Measurements from ENCODE around the gene BPHL.

The BPHL gene

DNA sequence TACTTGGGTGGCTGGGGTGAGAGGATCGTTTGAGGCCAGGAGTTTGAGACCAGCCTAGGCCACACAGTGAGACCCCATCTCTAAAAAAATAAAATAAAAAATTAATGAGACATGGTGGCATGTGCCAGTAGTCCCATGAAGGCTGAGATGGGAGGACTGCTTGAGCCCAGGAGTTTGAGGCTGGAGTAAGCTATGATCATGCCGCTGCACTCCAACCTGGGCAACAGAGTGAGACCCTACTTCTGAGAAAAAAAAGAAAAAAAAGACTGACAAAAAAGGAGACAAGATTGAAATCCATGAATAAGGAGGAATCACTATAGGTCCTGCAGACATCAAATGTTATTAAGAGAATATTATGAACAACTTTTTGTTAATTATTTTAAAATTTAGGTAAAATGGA lies 23.7 kb upstream of the BPHL start:
- no peak for ATAC-seq
- no peak overlapping the region for H3K27ac Mint-ChIP-seq
- no peaks in the 10 kb centered on the region for H3K27me3 Mint-ChIP-seq
- H3K9me3 Mint-ChIP-seq, result no peaks in the 10 kb centered on the region
- no peak for DNase-seq
- H3K4me3 Mint-ChIP-seq, result no peak overlapping the region
- H3K36me3 Mint-ChIP-seq (ENCODE audit: low read depth), result peaks cover 30% of the 10 kb centered on the region
- no peaks in the 10 kb centered on the region for H3K4me1 Mint-ChIP-seq

DNA sequence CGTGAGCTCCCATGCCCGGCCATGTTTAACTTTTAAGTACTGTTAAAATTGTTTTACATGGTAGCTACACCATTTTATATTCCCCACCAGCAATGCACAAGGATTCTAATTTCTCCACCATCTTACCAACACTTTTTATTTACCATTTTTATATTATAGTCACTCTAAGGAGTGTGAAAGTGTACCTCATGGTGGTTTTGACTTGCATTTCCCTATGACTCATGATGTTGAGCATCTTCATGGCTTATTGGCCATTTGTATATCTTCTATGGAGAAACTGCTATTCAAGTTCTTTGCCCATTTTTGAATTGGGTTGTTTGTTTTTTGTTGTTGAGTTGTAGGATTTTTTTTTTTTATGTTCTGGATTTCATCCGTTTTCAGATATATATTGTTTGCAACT lies 15.6 kb upstream of the BPHL start:
- Mint-ChIP-seq H3K9me3 (no peaks in the 10 kb centered on the region), H3K36me3 (ENCODE audit: low read depth) (peaks cover 40% of the 10 kb centered on the region), H3K4me1 (peaks cover 5% of the 10 kb centered on the region), H3K27me3 (no peaks in the 10 kb centered on the region), H3K27ac (no peak overlapping the region), H3K4me3 (no peak overlapping the region)
- ATAC-seq (peak; percentile 52), DNase-seq (no peak)

GRCh38 chr6:3108746-3109414 lies 9.6 kb upstream of the BPHL start:
- H3K27me3 Mint-ChIP-seq, result no peaks in the 10 kb centered on the region
- DNase-seq (no peak), ATAC-seq (no peak)
- no peak overlapping the region for H3K4me3 Mint-ChIP-seq
- H3K27ac Mint-ChIP-seq, result no peak overlapping the region
- peaks cover 43% of the 10 kb centered on the region for H3K36me3 Mint-ChIP-seq (ENCODE audit: low read depth)
- H3K4me1 Mint-ChIP-seq, result no peaks in the 10 kb centered on the region
- H3K9me3 Mint-ChIP-seq, result no peaks in the 10 kb centered on the region

DNA sequence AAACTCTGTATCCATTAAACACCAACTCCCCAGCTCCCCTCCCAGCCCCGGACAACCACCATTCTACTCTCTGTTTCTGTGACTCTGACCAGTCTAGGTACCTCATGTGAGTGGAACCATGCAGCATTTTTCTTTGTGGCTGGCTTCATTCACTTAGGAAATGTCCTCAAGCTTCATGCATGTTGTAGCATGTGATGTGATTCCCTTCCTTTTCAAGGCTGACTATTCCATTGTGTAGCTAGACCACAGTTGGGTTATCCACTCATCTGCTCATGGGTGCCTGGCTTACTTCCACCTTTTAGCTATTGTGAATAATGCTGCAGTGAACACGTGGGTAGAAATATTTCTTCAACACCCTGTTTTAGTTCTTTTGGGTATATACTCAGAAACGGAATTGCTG lies 8.8 kb upstream of the BPHL start:
- no peak for DNase-seq
- H3K9me3 Mint-ChIP-seq, result no peaks in the 10 kb centered on the region
- H3K4me1 Mint-ChIP-seq, result no peaks in the 10 kb centered on the region
- H3K27ac Mint-ChIP-seq, result no peak overlapping the region
- H3K36me3 Mint-ChIP-seq (ENCODE audit: low read depth), result peaks cover 35% of the 10 kb centered on the region
- no peak for ATAC-seq
- no peak overlapping the region for H3K4me3 Mint-ChIP-seq
- no peaks in the 10 kb centered on the region for H3K27me3 Mint-ChIP-seq

- no peak for DNase-seq
- no peak for ATAC-seq
- H3K36me3 Mint-ChIP-seq (ENCODE audit: low read depth), result peaks cover 19% of the 10 kb centered on the region
- H3K9me3 Mint-ChIP-seq, result no peaks in the 10 kb centered on the region
- no peaks in the 10 kb centered on the region for H3K27me3 Mint-ChIP-seq
- peaks cover 17% of the 10 kb centered on the region for H3K4me1 Mint-ChIP-seq
- no peak overlapping the region for H3K4me3 Mint-ChIP-seq
- H3K27ac Mint-ChIP-seq, result no peak overlapping the region
Measured at GRCh38 chr6:3114377-3114776, 4.1 kb upstream of the BPHL start.

DNA sequence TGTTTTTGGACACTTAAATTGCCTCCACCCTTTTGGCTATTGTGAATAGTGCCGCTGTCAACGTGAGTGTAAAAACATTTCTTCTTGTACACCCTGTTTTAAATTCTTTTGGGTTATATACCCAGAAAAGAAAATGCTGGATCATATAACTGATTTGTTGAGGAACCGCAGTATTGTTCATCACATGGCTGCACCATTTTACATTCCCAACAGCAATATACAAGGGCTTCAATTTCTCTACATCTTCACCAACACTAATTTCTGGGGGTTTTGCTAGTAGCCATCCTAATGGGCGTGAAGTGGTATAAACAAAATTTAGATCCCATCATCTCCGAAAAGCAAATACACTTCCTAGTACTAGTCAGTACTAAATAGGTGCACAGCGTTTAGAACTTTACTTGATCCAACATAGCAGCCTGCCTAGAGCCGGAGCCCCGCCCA lies 579 bp upstream of the BPHL start:
- peak; percentile 0 for ATAC-seq
- H3K27ac Mint-ChIP-seq, result peak overlapping the region; percentile 80
- no peak for DNase-seq

DNA sequence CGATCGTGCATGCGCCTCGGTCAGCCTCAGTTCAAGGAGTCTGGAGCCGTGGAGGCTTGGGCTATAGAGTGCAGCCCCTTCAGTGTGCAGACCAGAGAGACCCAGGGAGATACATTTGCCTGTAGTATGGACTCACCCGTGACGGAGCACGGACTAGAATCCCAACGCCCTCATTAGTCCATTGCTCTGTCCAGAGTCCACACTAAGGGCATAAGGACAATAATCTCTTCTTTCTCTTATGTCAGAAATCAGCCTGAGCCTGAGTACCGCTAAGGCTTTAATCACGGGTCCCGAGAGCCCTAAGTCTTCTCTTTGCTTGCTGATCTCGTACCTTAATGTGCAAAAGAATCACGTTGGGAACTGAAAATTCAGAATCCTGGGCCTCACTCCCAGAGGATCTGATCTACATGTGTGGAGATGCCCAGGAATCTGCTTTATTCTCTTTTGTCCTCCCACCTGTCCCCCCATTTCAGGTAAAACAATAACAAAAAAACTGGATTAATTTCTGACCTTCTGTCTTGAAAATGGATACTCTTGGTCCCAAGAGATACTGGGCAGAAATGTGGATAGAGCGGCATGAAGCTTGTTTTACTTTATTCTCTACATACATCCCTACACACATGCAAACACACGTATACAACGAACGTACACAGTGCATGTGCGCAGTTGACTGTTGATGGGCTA lies 671 bp downstream of the BPHL start:
- Mint-ChIP-seq H3K4me3 (peak overlapping the region; percentile 83), H3K27ac (peak overlapping the region; percentile 50), H3K27me3 (no peaks in the 10 kb centered on the region), H3K9me3 (no peaks in the 10 kb centered on the region), H3K36me3 (ENCODE audit: low read depth) (no peaks in the 10 kb centered on the region), H3K4me1 (peaks cover 28% of the 10 kb centered on the region)
- DNase-seq, result no peak
- ATAC-seq, result peak; percentile 9

More for the DNA sequence above, 579 bp upstream of the BPHL start:
- H3K4me3 Mint-ChIP-seq, result peak overlapping the region; percentile 83
- H3K27me3 Mint-ChIP-seq, result no peaks in the 10 kb centered on the region
- H3K4me1 Mint-ChIP-seq, result peaks cover 20% of the 10 kb centered on the region
- peaks cover 2% of the 10 kb centered on the region for H3K36me3 Mint-ChIP-seq (ENCODE audit: low read depth)
- no peaks in the 10 kb centered on the region for H3K9me3 Mint-ChIP-seq

DNA sequence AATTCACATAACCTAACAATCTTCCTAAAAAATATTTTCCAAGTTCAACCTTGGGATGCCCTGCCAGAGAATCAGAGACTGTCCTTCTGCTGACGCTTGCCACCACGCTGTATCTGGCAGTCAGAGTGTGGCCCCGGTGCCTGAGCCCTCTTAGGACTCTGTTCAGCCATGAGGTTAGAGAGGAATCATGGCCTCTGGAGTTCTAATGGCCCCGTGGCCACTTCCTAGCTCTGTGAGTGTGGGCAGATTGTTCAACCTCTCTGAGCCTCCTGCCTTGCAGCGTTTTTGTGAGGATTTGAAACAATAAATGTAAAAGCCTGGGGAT lies 2.2 kb downstream of the BPHL start:
- no peak for DNase-seq
- no peak for ATAC-seq
- no peaks in the 10 kb centered on the region for H3K27me3 Mint-ChIP-seq
- no peak overlapping the region for H3K27ac Mint-ChIP-seq
- H3K36me3 Mint-ChIP-seq (ENCODE audit: low read depth), result no peaks in the 10 kb centered on the region
- H3K9me3 Mint-ChIP-seq, result no peaks in the 10 kb centered on the region
- H3K4me3 Mint-ChIP-seq, result no peak overlapping the region
- peaks cover 30% of the 10 kb centered on the region for H3K4me1 Mint-ChIP-seq

DNA sequence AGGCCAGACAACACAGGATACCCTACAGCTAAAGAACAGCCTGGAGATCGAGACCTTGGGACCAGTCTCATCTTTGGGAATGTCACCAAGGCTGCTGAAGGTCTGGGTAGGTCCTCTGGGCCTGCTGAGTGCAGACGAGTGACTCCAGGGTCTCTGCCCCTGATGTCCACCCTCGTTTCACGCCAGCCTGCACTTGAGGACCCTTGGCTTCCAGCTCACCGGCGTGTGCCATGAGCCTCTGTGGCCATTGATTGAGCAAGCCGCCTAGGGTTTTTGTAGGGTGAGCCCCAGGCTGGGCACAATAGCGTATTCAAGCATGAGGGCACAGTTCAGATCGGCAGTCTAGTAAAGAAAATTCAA lies 4.3 kb downstream of the BPHL start:
- H3K9me3 Mint-ChIP-seq, result no peaks in the 10 kb centered on the region
- DNase-seq (no peak), ATAC-seq (no peak)
- H3K4me1 Mint-ChIP-seq, result peaks cover 20% of the 10 kb centered on the region
- no peak overlapping the region for H3K4me3 Mint-ChIP-seq
- H3K27me3 Mint-ChIP-seq, result no peaks in the 10 kb centered on the region
- no peak overlapping the region for H3K27ac Mint-ChIP-seq
- no peaks in the 10 kb centered on the region for H3K36me3 Mint-ChIP-seq (ENCODE audit: low read depth)

DNA sequence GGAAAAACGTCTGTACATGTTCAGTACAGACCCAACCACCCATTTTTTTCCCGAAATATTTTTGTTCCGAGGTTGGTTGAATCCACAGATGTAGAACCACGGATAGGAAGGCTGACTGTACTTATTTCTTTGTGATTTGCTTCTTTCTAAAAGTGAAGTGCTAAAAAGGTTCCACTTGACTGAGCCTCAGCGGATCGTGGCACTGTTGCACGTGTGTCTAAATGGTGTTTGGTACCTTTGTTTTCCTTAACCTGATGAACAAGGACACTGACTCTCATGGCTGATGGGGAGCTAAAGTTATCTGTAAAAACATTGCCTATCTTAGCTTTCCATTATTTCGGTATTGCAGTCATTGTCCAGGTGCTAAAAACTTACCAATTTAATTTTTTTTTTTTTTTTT lies 6.2 kb downstream of the BPHL start:
- Mint-ChIP-seq H3K27ac (no peak overlapping the region), H3K36me3 (ENCODE audit: low read depth) (no peaks in the 10 kb centered on the region), H3K9me3 (no peaks in the 10 kb centered on the region), H3K4me3 (no peak overlapping the region), H3K4me1 (peaks cover 10% of the 10 kb centered on the region), H3K27me3 (no peaks in the 10 kb centered on the region)
- no peak for ATAC-seq
- no peak for DNase-seq

- no peak for ATAC-seq
- DNase-seq, result no peak
- Mint-ChIP-seq H3K27me3 (no peaks in the 10 kb centered on the region), H3K4me1 (peaks cover 10% of the 10 kb centered on the region), H3K9me3 (no peaks in the 10 kb centered on the region), H3K4me3 (no peak overlapping the region), H3K36me3 (ENCODE audit: low read depth) (no peaks in the 10 kb centered on the region), H3K27ac (no peak overlapping the region)
Measured at GRCh38 chr6:3125815-3126214, 7.3 kb downstream of the BPHL start.

DNA sequence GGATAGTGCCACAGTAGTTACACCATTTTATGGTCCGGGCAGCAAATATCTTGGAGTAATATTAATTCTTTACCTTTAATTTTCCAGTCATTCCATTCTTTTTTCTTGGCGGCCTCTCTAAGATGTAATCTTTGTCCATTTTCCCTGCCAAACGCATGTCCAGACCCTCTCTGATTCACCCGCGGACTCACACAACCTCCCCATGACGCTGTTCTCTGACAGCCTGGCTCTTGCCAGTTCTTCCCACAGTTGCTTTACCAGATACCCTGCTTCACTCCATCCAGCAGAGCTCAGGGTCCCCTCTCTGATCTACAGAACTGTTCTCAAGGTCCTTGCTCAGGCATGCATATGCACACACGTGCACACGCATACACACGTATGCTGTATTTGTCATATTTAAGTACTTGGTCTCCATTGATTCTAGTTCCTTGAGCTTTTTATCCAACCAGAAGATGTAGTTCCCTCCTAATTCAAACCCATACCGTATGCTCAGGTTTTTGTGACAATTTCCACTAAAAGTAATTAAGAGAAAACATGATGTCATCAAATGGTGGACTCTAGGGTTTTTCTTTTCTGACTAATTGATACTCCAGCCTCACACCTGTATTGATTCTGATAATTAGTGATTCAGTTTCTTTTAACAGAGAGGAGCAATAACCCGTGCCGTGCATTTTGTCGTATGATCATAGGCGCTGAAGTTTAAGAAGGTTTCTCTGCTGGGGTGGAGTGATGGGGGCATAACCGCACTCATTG lies 10.0 kb downstream of the BPHL start:
- no peak for ATAC-seq
- H3K4me3 Mint-ChIP-seq, result no peak overlapping the region
- DNase-seq, result no peak
- no peaks in the 10 kb centered on the region for H3K9me3 Mint-ChIP-seq
- H3K36me3 Mint-ChIP-seq (ENCODE audit: low read depth), result no peaks in the 10 kb centered on the region
- peaks cover 9% of the 10 kb centered on the region for H3K4me1 Mint-ChIP-seq
- H3K27ac Mint-ChIP-seq, result no peak overlapping the region
- H3K27me3 Mint-ChIP-seq, result no peaks in the 10 kb centered on the region

- no peaks in the 10 kb centered on the region for H3K36me3 Mint-ChIP-seq (ENCODE audit: low read depth)
- H3K27me3 Mint-ChIP-seq, result no peaks in the 10 kb centered on the region
- no peak overlapping the region for H3K27ac Mint-ChIP-seq
- no peaks in the 10 kb centered on the region for H3K9me3 Mint-ChIP-seq
- DNase-seq, result no peak
- ATAC-seq, result no peak
- H3K4me1 Mint-ChIP-seq, result no peaks in the 10 kb centered on the region
- no peak overlapping the region for H3K4me3 Mint-ChIP-seq
Measured at GRCh38 chr6:3131695-3132094, 13.2 kb downstream of the BPHL start.

- ATAC-seq, result no peak
- Mint-ChIP-seq H3K9me3 (no peaks in the 10 kb centered on the region), H3K4me1 (peaks cover 2% of the 10 kb centered on the region), H3K4me3 (no peak overlapping the region), H3K27ac (no peak overlapping the region), H3K36me3 (ENCODE audit: low read depth) (peaks cover 6% of the 10 kb centered on the region), H3K27me3 (no peaks in the 10 kb centered on the region)
- DNase-seq, result no peak
Measured at GRCh38 chr6:3133515-3133914, 15.0 kb downstream of the BPHL start.

DNA sequence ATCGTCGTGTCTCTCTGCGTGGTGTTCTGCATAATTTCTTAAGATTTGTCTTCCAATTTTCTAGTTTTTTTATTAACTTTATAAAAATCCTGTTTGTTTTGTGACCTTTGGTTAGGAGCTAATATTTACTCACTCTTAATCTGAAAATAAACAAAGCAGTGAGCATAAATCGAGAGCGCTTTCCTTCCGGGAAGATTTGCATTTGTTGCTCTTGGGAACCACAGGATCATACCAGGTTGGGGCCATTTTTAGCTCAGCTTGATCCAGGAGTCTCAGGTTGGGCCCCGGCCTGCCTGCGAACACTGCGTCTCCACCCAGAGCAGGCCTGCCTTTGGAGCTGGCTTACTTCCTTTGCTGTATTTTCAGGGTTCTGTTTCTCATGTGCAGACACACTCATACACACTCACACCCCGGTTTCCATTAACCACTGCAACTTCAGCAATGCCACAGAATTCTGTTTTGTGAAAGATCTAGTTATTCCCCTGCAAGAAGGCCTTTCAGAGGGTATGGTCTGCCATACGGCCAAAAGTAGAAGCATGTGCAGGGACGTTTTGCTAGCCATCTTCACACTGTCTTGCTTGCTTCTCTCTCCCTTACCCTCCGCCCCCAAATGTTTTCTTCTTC lies 17.3 kb downstream of the BPHL start:
- no peak for ATAC-seq
- H3K36me3 Mint-ChIP-seq (ENCODE audit: low read depth), result peaks cover 6% of the 10 kb centered on the region
- H3K9me3 Mint-ChIP-seq, result no peaks in the 10 kb centered on the region
- H3K4me3 Mint-ChIP-seq, result no peak overlapping the region
- H3K27ac Mint-ChIP-seq, result no peak overlapping the region
- no peaks in the 10 kb centered on the region for H3K27me3 Mint-ChIP-seq
- no peak for DNase-seq
- peaks cover 12% of the 10 kb centered on the region for H3K4me1 Mint-ChIP-seq
